GM23338 (cell line): ENCODE data around the gene AKNA. TPM values are rescaled to one million over a fixed set of nuclear protein-coding genes. Genes with fewer than 3 reads are reported as not detected.

ENCODE experiments used
- ATAC-seq: fragments of 200-7000 bp; cut with Tn5 transposase; 3 replicates; pipeline ENCODE4 v1.9.1; 2020
- DNase-seq: peaks from one replicate; pipeline ENCODE4 v3.0.0-alpha.2; 2015; ENCODE audit warnings: low spot score
- H2AFZ ChIP-seq: fragments of 200-600 bp; sonication (generic); 2 replicates; pipeline ENCODE4 v1.8.0; 2016; ENCODE audit warnings: antibody characterized with exemption, mild to moderate bottlenecking, moderate library complexity
- H3F3A ChIP-seq: fragments of 200-600 bp; sonication (generic); replicated peaks from 2 replicates; pipeline ENCODE4 v1.8.0; 2017; ENCODE audit warnings: antibody characterized with exemption, mixed run types, low read depth
- H3K27ac ChIP-seq: fragments of 200-600 bp; sonication (generic); 2 replicates; pipeline ENCODE4 v1.6.1; 2016; ENCODE audit warnings: low read depth
- H3K27me3 ChIP-seq: fragments of 200-600 bp; sonication (generic); 2 replicates; pipeline ENCODE4 v1.8.0; 2016; ENCODE audit warnings: mild to moderate bottlenecking, mixed run types, moderate library complexity; ENCODE audit not compliant: insufficient read depth
- H3K36me3 ChIP-seq: fragments of 200-600 bp; sonication (generic); 2 replicates; pipeline ENCODE4 v1.8.0; 2016; ENCODE audit warnings: mild to moderate bottlenecking; ENCODE audit not compliant: insufficient read depth
- H3K4me1 ChIP-seq: fragments of 200-600 bp; sonication (generic); 2 replicates; pipeline ENCODE4 v1.8.0; 2016; ENCODE audit warnings: mild to moderate bottlenecking, moderate library complexity; ENCODE audit not compliant: insufficient read depth
- H3K4me2 ChIP-seq: fragments of 200-600 bp; sonication (generic); 2 replicates; pipeline ENCODE4 v1.7.1; 2017; ENCODE audit warnings: mixed run types
- H3K4me3 ChIP-seq: fragments of 200-600 bp; sonication (generic); 2 replicates; pipeline ENCODE4 v1.6.1; 2016; ENCODE audit warnings: mixed run types
- H3K79me2 ChIP-seq: fragments of 200-600 bp; sonication (generic); replicated peaks from 2 replicates; pipeline ENCODE4 v1.8.0; 2017; ENCODE audit warnings: mild to moderate bottlenecking; ENCODE audit not compliant: insufficient read depth
- H3K9me2 ChIP-seq: fragments of 200-600 bp; sonication (generic); 2 replicates; pipeline ENCODE4 v1.8.0; 2017; ENCODE audit not compliant: insufficient read depth
- H4K20me1 ChIP-seq: fragments of 200-600 bp; sonication (generic); replicated peaks from 2 replicates; pipeline ENCODE4 v1.8.0; 2017; ENCODE audit warnings: mild to moderate bottlenecking; ENCODE audit not compliant: insufficient read depth
- H3K27ac Mint-ChIP-seq: 2 replicates; pipeline ENCODE4 v1.8.0; 2020; ENCODE audit warnings: inconsistent platforms, mild to moderate bottlenecking, moderate library complexity, mixed read lengths
- H3K27me3 Mint-ChIP-seq: 3 replicates; pipeline ENCODE4 v1.8.0; 2022; ENCODE audit warnings: low read depth, mild to moderate bottlenecking, moderate library complexity, mixed read lengths, inconsistent platforms; ENCODE audit not compliant: insufficient read depth, poor library complexity
- H3K36me3 Mint-ChIP-seq: 3 replicates; pipeline ENCODE4 v1.8.0; 2021; ENCODE audit warnings: low read depth, mild to moderate bottlenecking, inconsistent platforms, moderate library complexity, mixed read lengths
- H3K4me1 Mint-ChIP-seq: 3 replicates; pipeline ENCODE4 v1.8.0; 2020; ENCODE audit warnings: mild to moderate bottlenecking, inconsistent platforms, mixed read lengths
- H3K4me3 Mint-ChIP-seq: 3 replicates; pipeline ENCODE4 v1.8.0; 2021; ENCODE audit warnings: moderate library complexity, mild to moderate bottlenecking, inconsistent platforms, mixed read lengths
- H3K9me3 Mint-ChIP-seq: 3 replicates; pipeline ENCODE4 v1.8.0; 2020; ENCODE audit warnings: moderate library complexity, mild to moderate bottlenecking, inconsistent platforms, mixed read lengths
- CTCF ChIP-seq, 2 experiments: fragments of 200-600 bp in 1 of 2; sonication (generic) in 1 of 2; conservative IDR thresholded peaks; 2 replicates each; pipeline versions ENCODE4 v1.5.1 to v1.6.1; 2016 to 2017; ENCODE audit warnings: antibody characterized with exemption in 2 of 2, low read depth in 2 of 2, mild to moderate bottlenecking in 2 of 2, moderate library complexity in 1 of 2
- EZH2 ChIP-seq: fragments of 200-600 bp; sonication (generic); IDR thresholded peaks from one replicate; pipeline ENCODE4 v1.8.0; 2017; ENCODE audit warnings: antibody characterized with exemption, mild to moderate bottlenecking, low read depth; ENCODE audit not compliant: unreplicated experiment
- EZH2phosphoT487 ChIP-seq: fragments of 200-600 bp; sonication (generic); IDR thresholded peaks from one replicate; pipeline ENCODE4 v1.8.1; 2018; ENCODE audit warnings: antibody characterized with exemption; ENCODE audit not compliant: unreplicated experiment
- ZNF462 ChIP-seq: fragments of 250-450 bp; sonication (Bioruptor Pico); IDR thresholded peaks from 2 replicates; pipeline ENCODE4 v1.5.0; 2020; ENCODE audit warnings: mild to moderate bottlenecking, moderate library complexity
- polyA plus RNA-seq: library from polyadenylated mRNA; unstranded; fragments of >200 nt; fragmentation: Nextera tagmentation; extraction: Ambion mirVana; gene quantifications from 2 replicates; pipeline ENCODE4 v1.2.1, GENCODE V29; 2016
- total RNA-seq: library from RNA; depleted of rRNA; stranded (reverse); fragments of >200 nt; shearing (Covaris generic); gene quantifications from 2 replicates; pipeline ENCODE4 v1.2.3, GENCODE V29; 2014
- TF ChIP-seq, protein P1 (sequence below): IDR thresholded peaks from one replicate; pipeline ENCODE4 v1.6.1; 2018; ENCODE audit warnings: antibody characterized with exemption; ENCODE audit not compliant: unreplicated experiment

AKNA gene
- total and polyA plus RNA-seq, 2 experiments from 2014 or later, result 9.0 to 28.1 TPM

- H3K36me3 ChIP-seq, result no peaks in the 10 kb centered on the region
- no peaks in the 10 kb centered on the region for H3K27me3 ChIP-seq
- Mint-ChIP-seq H3K9me3 (no peaks in the 10 kb centered on the region), H3K36me3 (peaks cover 6% of the 10 kb centered on the region; the same call in 1 of the 3 replicates), H3K4me1 (peaks cover 4% of the 10 kb centered on the region), H3K27me3 (peaks cover 7% of the 10 kb centered on the region), H3K27ac (no peak overlapping the region), H3K4me3 (no peak overlapping the region)
- no peak overlapping the region for H3K4me2 ChIP-seq
- H3K79me2 ChIP-seq, result no peaks in the 10 kb centered on the region
- H3K27ac ChIP-seq, result no peak overlapping the region
- DNase-seq (no peak), ATAC-seq (no peak)
- no peaks in the 10 kb centered on the region for H4K20me1 ChIP-seq
- no peak overlapping the region for H2AFZ ChIP-seq
- TF ChIP-seq, protein P1, sequence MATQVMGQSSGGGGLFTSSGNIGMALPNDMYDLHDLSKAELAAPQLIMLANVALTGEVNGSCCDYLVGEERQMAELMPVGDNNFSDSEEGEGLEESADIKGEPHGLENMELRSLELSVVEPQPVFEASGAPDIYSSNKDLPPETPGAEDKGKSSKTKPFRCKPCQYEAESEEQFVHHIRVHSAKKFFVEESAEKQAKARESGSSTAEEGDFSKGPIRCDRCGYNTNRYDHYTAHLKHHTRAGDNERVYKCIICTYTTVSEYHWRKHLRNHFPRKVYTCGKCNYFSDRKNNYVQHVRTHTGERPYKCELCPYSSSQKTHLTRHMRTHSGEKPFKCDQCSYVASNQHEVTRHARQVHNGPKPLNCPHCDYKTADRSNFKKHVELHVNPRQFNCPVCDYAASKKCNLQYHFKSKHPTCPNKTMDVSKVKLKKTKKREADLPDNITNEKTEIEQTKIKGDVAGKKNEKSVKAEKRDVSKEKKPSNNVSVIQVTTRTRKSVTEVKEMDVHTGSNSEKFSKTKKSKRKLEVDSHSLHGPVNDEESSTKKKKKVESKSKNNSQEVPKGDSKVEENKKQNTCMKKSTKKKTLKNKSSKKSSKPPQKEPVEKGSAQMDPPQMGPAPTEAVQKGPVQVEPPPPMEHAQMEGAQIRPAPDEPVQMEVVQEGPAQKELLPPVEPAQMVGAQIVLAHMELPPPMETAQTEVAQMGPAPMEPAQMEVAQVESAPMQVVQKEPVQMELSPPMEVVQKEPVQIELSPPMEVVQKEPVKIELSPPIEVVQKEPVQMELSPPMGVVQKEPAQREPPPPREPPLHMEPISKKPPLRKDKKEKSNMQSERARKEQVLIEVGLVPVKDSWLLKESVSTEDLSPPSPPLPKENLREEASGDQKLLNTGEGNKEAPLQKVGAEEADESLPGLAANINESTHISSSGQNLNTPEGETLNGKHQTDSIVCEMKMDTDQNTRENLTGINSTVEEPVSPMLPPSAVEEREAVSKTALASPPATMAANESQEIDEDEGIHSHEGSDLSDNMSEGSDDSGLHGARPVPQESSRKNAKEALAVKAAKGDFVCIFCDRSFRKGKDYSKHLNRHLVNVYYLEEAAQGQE, result no peak
- TF ChIP-seq CTCF (conservative IDR thresholded peaks at IDR 0.05; ENCODE audit: low read depth in 2 of 2), result no peak
- TF ChIP-seq EZH2, result no peak
- TF ChIP-seq ZNF462 (CRISPR knock-in tag), result no peak
- TF ChIP-seq EZH2phosphoT487, result no peak
- H3K9me2 ChIP-seq, result no peaks in the 10 kb centered on the region
- H3K4me3 ChIP-seq, result no peak overlapping the region
- peaks cover 6% of the 10 kb centered on the region; the same call in 1 of the 2 replicates for H3F3A ChIP-seq
- H3K4me1 ChIP-seq, result no peaks in the 10 kb centered on the region
These were observed 83.2 kb downstream of the AKNA start for GRCh38 chr9:114304416-114305188.
